ENCODE data around the gene CUEDC1. TPM values are rescaled to one million over a fixed set of nuclear protein-coding genes. Genes with fewer than 3 reads are reported as not detected.

Gene CUEDC1
- total and polyA plus RNA-seq, 2 of the 13 experiments (the other 11 are each of a cell fraction or from before 2014, with no cell fraction given) = 7.4 to 12.9 TPM

- peak; percentile 60 to 82; a peak in 3 of 4 replicates for TF ChIP-seq EP300 (IDR thresholded peaks at IDR 0.05; ENCODE audit: low read depth in 2 of 2, low read length in 2 of 2)
- peak; percentile 72 for TF ChIP-seq EP300 (CRISPR knock-in tag; IDR thresholded peaks at IDR 0.05; ENCODE audit: borderline replicate concordance)
- no peak for TF ChIP-seq ONECUT2 (CRISPR knock-in tag; IDR thresholded peaks at IDR 0.05)
- no peak for TF ChIP-seq ZNF883 (CRISPR knock-in tag; IDR thresholded peaks at IDR 0.05; ENCODE audit: not compliant biosample characterization)
- TF ChIP-seq, protein P1, sequence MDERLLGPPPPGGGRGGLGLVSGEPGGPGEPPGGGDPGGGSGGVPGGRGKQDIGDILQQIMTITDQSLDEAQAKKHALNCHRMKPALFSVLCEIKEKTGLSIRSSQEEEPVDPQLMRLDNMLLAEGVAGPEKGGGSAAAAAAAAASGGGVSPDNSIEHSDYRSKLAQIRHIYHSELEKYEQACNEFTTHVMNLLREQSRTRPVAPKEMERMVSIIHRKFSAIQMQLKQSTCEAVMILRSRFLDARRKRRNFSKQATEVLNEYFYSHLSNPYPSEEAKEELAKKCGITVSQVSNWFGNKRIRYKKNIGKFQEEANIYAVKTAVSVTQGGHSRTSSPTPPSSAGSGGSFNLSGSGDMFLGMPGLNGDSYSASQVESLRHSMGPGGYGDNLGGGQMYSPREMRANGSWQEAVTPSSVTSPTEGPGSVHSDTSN (CRISPR knock-in tag; IDR thresholded peaks at IDR 0.05) = no peak
- no peak for TF ChIP-seq ZNF3 (CRISPR knock-in tag; IDR thresholded peaks at IDR 0.05)
- TF ChIP-seq BORCS8-MEF2B (CRISPR knock-in tag; IDR thresholded peaks at IDR 0.05) = no peak
- TF ChIP-seq TRIM24 (CRISPR knock-in tag; IDR thresholded peaks at IDR 0.05) = no peak
- TF ChIP-seq ZNF496 (CRISPR knock-in tag; IDR thresholded peaks at IDR 0.05; ENCODE audit: insufficient replicate concordance) = no peak
- no peak for TF ChIP-seq ATF7-NPFF (CRISPR knock-in tag; IDR thresholded peaks at IDR 0.05; ENCODE audit: low read depth)
- TF ChIP-seq ASH2L (IDR thresholded peaks at IDR 0.05; ENCODE audit: insufficient read length, low read depth, low read length) = no peak
- TF ChIP-seq RELA (CRISPR knock-in tag; IDR thresholded peaks at IDR 0.05) = no peak
- TF ChIP-seq, protein P2, sequence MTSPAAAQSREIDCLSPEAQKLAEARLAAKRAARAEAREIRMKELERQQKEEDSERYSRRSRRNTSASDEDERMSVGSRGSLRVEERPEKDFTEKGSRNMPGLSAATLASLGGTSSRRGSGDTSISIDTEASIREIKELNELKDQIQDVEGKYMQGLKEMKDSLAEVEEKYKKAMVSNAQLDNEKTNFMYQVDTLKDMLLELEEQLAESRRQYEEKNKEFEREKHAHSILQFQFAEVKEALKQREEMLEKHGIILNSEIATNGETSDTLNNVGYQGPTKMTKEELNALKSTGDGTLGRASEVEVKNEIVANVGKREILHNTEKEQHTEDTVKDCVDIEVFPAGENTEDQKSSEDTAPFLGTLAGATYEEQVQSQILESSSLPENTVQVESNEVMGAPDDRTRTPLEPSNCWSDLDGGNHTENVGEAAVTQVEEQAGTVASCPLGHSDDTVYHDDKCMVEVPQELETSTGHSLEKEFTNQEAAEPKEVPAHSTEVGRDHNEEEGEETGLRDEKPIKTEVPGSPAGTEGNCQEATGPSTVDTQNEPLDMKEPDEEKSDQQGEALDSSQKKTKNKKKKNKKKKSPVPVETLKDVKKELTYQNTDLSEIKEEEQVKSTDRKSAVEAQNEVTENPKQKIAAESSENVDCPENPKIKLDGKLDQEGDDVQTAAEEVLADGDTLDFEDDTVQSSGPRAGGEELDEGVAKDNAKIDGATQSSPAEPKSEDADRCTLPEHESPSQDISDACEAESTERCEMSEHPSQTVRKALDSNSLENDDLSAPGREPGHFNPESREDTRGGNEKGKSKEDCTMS (CRISPR knock-in tag; conservative IDR thresholded peaks at IDR 0.05) = no peak
- no peak for TF ChIP-seq ZC3H13 (CRISPR knock-in tag; IDR thresholded peaks at IDR 0.05)
- TF ChIP-seq ZNF83 (CRISPR knock-in tag; IDR thresholded peaks at IDR 0.05; ENCODE audit: borderline replicate concordance) = no peak
- peak; percentile 86 for TF ChIP-seq SOX5 (CRISPR knock-in tag; IDR thresholded peaks at IDR 0.05; ENCODE audit: borderline replicate concordance)
- TF ChIP-seq ZNF282 (IDR thresholded peaks at IDR 0.05; ENCODE audit: partially characterized antibody) = no peak
- TF ChIP-seq ZNF562 (CRISPR knock-in tag; IDR thresholded peaks at IDR 0.05; ENCODE audit: borderline replicate concordance) = no peak
- TF ChIP-seq ZNF44 (CRISPR knock-in tag; IDR thresholded peaks at IDR 0.05) = no peak
- TF ChIP-seq SRF (IDR thresholded peaks at IDR 0.05; ENCODE audit: low read depth, low read length) = no peak
- no peak for TF ChIP-seq ZNF30 (CRISPR knock-in tag; IDR thresholded peaks at IDR 0.05)
- TF ChIP-seq, protein P3, sequence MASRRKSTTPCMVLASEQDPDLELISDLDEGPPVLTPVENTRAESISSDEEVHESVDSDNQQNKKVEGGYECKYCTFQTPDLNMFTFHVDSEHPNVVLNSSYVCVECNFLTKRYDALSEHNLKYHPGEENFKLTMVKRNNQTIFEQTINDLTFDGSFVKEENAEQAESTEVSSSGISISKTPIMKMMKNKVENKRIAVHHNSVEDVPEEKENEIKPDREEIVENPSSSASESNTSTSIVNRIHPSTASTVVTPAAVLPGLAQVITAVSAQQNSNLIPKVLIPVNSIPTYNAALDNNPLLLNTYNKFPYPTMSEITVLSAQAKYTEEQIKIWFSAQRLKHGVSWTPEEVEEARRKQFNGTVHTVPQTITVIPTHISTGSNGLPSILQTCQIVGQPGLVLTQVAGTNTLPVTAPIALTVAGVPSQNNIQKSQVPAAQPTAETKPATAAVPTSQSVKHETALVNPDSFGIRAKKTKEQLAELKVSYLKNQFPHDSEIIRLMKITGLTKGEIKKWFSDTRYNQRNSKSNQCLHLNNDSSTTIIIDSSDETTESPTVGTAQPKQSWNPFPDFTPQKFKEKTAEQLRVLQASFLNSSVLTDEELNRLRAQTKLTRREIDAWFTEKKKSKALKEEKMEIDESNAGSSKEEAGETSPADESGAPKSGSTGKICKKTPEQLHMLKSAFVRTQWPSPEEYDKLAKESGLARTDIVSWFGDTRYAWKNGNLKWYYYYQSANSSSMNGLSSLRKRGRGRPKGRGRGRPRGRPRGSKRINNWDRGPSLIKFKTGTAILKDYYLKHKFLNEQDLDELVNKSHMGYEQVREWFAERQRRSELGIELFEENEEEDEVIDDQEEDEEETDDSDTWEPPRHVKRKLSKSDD (CRISPR knock-in tag; IDR thresholded peaks at IDR 0.05; ENCODE audit: low read depth) = peak; percentile 92
- peak; percentile 91 for TF ChIP-seq GATAD2A (CRISPR knock-in tag; IDR thresholded peaks at IDR 0.05)
- no peak for TF ChIP-seq NAIF1 (CRISPR knock-in tag; IDR thresholded peaks at IDR 0.05; ENCODE audit: borderline replicate concordance)
- TF ChIP-seq ZNF564 (CRISPR knock-in tag; IDR thresholded peaks at IDR 0.05) = no peak
- no peak for TF ChIP-seq PRPF4 (IDR thresholded peaks at IDR 0.05; ENCODE audit: low read depth, low read length, poor library complexity, severe bottlenecking)
- no peak for TF ChIP-seq ZSCAN30 (CRISPR knock-in tag; IDR thresholded peaks at IDR 0.05)
These were observed 17.1 kb downstream of the CUEDC1 start (continued) for GRCh38 chr17:57938061-57938502.

Data from HepG2 (cell line).